Measurements from ENCODE around the gene PTGFRN. TPM values are rescaled to one million over a fixed set of nuclear protein-coding genes. Genes with fewer than 3 reads are reported as not detected.
"Not testable (repeated sequence)": the region's sequence is repeated elsewhere in the genome, so short reads cannot be mapped to it uniquely, and the experiment has no call there.

Gene PTGFRN
- total RNA-seq, 1 donor from 2014 or later: 119 TPM

- intact Hi-C loops (cut with DNase I): no loop called here
- DNase-seq (ENCODE audit: missing footprints): no peak
- ATAC-seq: no peak
These were observed 24.1 kb downstream of the PTGFRN start for GRCh38 chr1:116933606-116934515.

- ATAC-seq (no peak), DNase-seq (ENCODE audit: missing footprints) (no peak)
- intact Hi-C loops (cut with DNase I): no loop called here
These were observed 25.0 kb downstream of the PTGFRN start for GRCh38 chr1:116934586-116935207.

- no peak for DNase-seq (ENCODE audit: missing footprints)
- no peak for ATAC-seq
These were observed 28.5 kb downstream of the PTGFRN start for GRCh38 chr1:116938216-116938615.

GRCh38 chr1:116939780-116940543 lies 30.2 kb downstream of the PTGFRN start:
- intact Hi-C loops (cut with DNase I); DNase-seq (ENCODE audit: missing footprints); ATAC-seq: not testable (repeated sequence)

More at GRCh38 chr1:116938216-116938615, 28.5 kb downstream of the PTGFRN start:
- intact Hi-C loops (cut with DNase I): no loop called here

- ATAC-seq: no peak
- intact Hi-C loops (cut with DNase I): no loop called here
These were observed 31.3 kb downstream of the PTGFRN start for GRCh38 chr1:116940814-116941599.

GRCh38 chr1:116941670-116942069 lies 32.0 kb downstream of the PTGFRN start:
- DNase-seq (ENCODE audit: missing footprints) (no peak), ATAC-seq (no peak)
- intact Hi-C loops (cut with DNase I): no loop called here

More at GRCh38 chr1:116940814-116941599, 31.3 kb downstream of the PTGFRN start:
- DNase-seq (ENCODE audit: missing footprints): no peak

GRCh38 chr1:116942344-116942743 lies 32.6 kb downstream of the PTGFRN start:
- DNase-seq (ENCODE audit: missing footprints) (no peak), ATAC-seq (no peak)
- intact Hi-C loops (cut with DNase I): no loop called here

GRCh38 chr1:116943438-116943837 lies 33.7 kb downstream of the PTGFRN start:
- no peak for DNase-seq (ENCODE audit: missing footprints)
- intact Hi-C loops (cut with DNase I): no loop called here

GRCh38 chr1:116944613-116945012 lies 34.9 kb downstream of the PTGFRN start:
- ATAC-seq (no peak), DNase-seq (ENCODE audit: missing footprints) (no peak)
- intact Hi-C loops (cut with DNase I): loop anchor here (5.0 kb wide), 1 partner anchor 32 kb away; no protein-coding TSS in a partner anchor

More at GRCh38 chr1:116943438-116943837, 33.7 kb downstream of the PTGFRN start:
- no peak for ATAC-seq

- intact Hi-C loops (cut with DNase I): loop anchor here (5.0 kb wide), 1 partner anchor 33 kb away; no protein-coding TSS in a partner anchor
- ATAC-seq (no peak), DNase-seq (ENCODE audit: missing footprints) (no peak)
These were observed 35.7 kb downstream of the PTGFRN start for GRCh38 chr1:116945421-116945820.

GRCh38 chr1:116945996-116946395 lies 36.3 kb downstream of the PTGFRN start:
- intact Hi-C loops (cut with DNase I): loop anchor here (5.0 kb wide), 1 partner anchor 34 kb away; no protein-coding TSS in a partner anchor
- no peak for ATAC-seq
- DNase-seq (ENCODE audit: missing footprints): no peak

GRCh38 chr1:116947092-116947860 lies 37.6 kb downstream of the PTGFRN start:
- ATAC-seq: no peak
- DNase-seq (ENCODE audit: missing footprints): no peak
- intact Hi-C loops (cut with DNase I): loop anchor here (5.0 kb wide), 1 partner anchor 35 kb away; no protein-coding TSS in a partner anchor

GRCh38 chr1:116948046-116948445 lies 38.3 kb downstream of the PTGFRN start:
- DNase-seq (ENCODE audit: missing footprints) (no peak), ATAC-seq (no peak)
- intact Hi-C loops (cut with DNase I): loop anchor here (2.0 to 5.0 kb wide), 2 partner anchors 36 to 77 kb away; no protein-coding TSS in a partner anchor

- no peak for ATAC-seq
These were observed 38.9 kb downstream of the PTGFRN start for GRCh38 chr1:116948642-116949041.

GRCh38 chr1:116949213-116949985 lies 39.7 kb downstream of the PTGFRN start:
- DNase-seq (ENCODE audit: missing footprints): no peak

More at GRCh38 chr1:116948642-116949041, 38.9 kb downstream of the PTGFRN start:
- intact Hi-C loops (cut with DNase I): loop anchor here (2.0 to 5.0 kb wide), 2 partner anchors 36 to 78 kb away; no protein-coding TSS in a partner anchor
- no peak for DNase-seq (ENCODE audit: missing footprints)

GRCh38 chr1:116950517-116951199 lies 40.9 kb downstream of the PTGFRN start:
- ATAC-seq (peak; percentile 77), DNase-seq (ENCODE audit: missing footprints) (no peak)
- intact Hi-C loops (cut with DNase I): no loop called here

More at GRCh38 chr1:116949213-116949985, 39.7 kb downstream of the PTGFRN start:
- intact Hi-C loops (cut with DNase I): loop anchor here (2.0 to 5.0 kb wide), 2 partner anchors 37 to 79 kb away; no protein-coding TSS in a partner anchor
- ATAC-seq: no peak

Measured in Right ventricle myocardium inferior (tissue), 1 donor.